HEK293 (cell line): ENCODE data around the gene ACAP3.
A peak's percentile ranks its signal among the peaks of the same experiment; 100 is the strongest.

ENCODE experiments used
- CTCF ChIA-PET: fragments of 350-600 bp; formaldehyde crosslinking; extraction: SDS; loops from one replicate; lab custom pipeline; 2021; ENCODE audit warnings: antibody characterized with exemption; lab: Yijun Ruan, JAX
- POLR2A ChIA-PET: fragments of 300-600 bp; formaldehyde crosslinking; extraction: SDS; loops from one replicate; lab custom pipeline; 2020; ENCODE audit warnings: antibody characterized with exemption, inconsistent platforms; lab: Yijun Ruan, JAX
- H3K27ac ChIP-seq: fragments of 200-500 bp; sonication (Bioruptor generic); 2 replicates; pipeline ENCODE4 v1.5.1; 2014; ENCODE audit warnings: low read depth, low read length, control low read depth, inconsistent platforms; ENCODE audit errors: extremely low read depth
- H3K36me3 ChIP-seq, 2 experiments: fragments of 200-500 bp in 1 of 2; sonication (Bioruptor generic) in 1 of 2; 1 replicate in 1 of 2; 2 replicates in 1 of 2; pipeline ENCODE4 v1.5.1; 2014 to 2017; ENCODE audit warnings: inconsistent platforms in 2 of 2, low read length in 2 of 2; ENCODE audit not compliant: control insufficient read depth in 2 of 2, insufficient read depth in 1 of 2
- H3K4me1 ChIP-seq: fragments of 200-500 bp; sonication (Bioruptor generic); 2 replicates; pipeline ENCODE4 v1.5.1; 2014; ENCODE audit warnings: mild to moderate bottlenecking, low read length, inconsistent platforms; ENCODE audit not compliant: control insufficient read depth, insufficient read depth
- H3K4me3 ChIP-seq: 2 replicates; pipeline ENCODE4 v1.5.1; 2011; ENCODE audit warnings: low read depth, mild to moderate bottlenecking, control low read depth, low read length, moderate library complexity
- H3K9me3 ChIP-seq: fragments of 200-500 bp; sonication (Bioruptor generic); 2 replicates; pipeline ENCODE4 v1.5.1; 2014; ENCODE audit warnings: low read depth, low read length, inconsistent platforms; ENCODE audit not compliant: control insufficient read depth, insufficient read depth
- BCL11A ChIP-seq: fragments of 450-650 bp; formaldehyde crosslinking; IDR thresholded peaks from 2 replicates; pipeline ENCODE4 v1.5.1; 2016; ENCODE audit warnings: low read depth, missing biosample characterization, missing genetic modification characterization
- BCL11B ChIP-seq: fragments of 450-650 bp; formaldehyde crosslinking; IDR thresholded peaks from 2 replicates; pipeline ENCODE4 v1.5.1; 2016; ENCODE audit warnings: low read depth, missing biosample characterization, missing genetic modification characterization
- EGR2 ChIP-seq: fragments of 450-650 bp; formaldehyde crosslinking; IDR thresholded peaks from 2 replicates; pipeline ENCODE4 v1.5.1; 2016; ENCODE audit warnings: low read depth, missing biosample characterization, missing genetic modification characterization
- GFI1B ChIP-seq: fragments of 450-650 bp; formaldehyde crosslinking; IDR thresholded peaks from 2 replicates; pipeline ENCODE4 v1.5.1; 2016; ENCODE audit warnings: missing biosample characterization, missing genetic modification characterization
- GLIS2 ChIP-seq: fragments of 450-650 bp; formaldehyde crosslinking; IDR thresholded peaks from 2 replicates; pipeline ENCODE4 v1.5.1; 2016; ENCODE audit warnings: missing biosample characterization, missing genetic modification characterization
- KLF1 ChIP-seq: fragments of 450-650 bp; formaldehyde crosslinking; IDR thresholded peaks from 2 replicates; pipeline ENCODE4 v1.5.1; 2016; ENCODE audit warnings: missing biosample characterization, missing genetic modification characterization
- KLF10 ChIP-seq: fragments of 450-650 bp; IDR thresholded peaks from 2 replicates; pipeline ENCODE4 v1.5.1; 2018; ENCODE audit warnings: missing biosample characterization, mild to moderate bottlenecking, missing genetic modification characterization
- KLF8 ChIP-seq: fragments of 450-650 bp; formaldehyde crosslinking; IDR thresholded peaks from 2 replicates; pipeline ENCODE4 v1.5.1; 2016; ENCODE audit warnings: missing biosample characterization, missing genetic modification characterization
- OSR2 ChIP-seq: fragments of 450-650 bp; formaldehyde crosslinking; IDR thresholded peaks from 2 replicates; pipeline ENCODE4 v1.5.1; 2016; ENCODE audit warnings: missing biosample characterization, missing genetic modification characterization
- OVOL3 ChIP-seq: fragments of 450-650 bp; formaldehyde crosslinking; IDR thresholded peaks from 2 replicates; pipeline ENCODE4 v1.5.1; 2016; ENCODE audit warnings: missing biosample characterization, missing genetic modification characterization
- SP7 ChIP-seq: fragments of 450-650 bp; formaldehyde crosslinking; IDR thresholded peaks from 2 replicates; pipeline ENCODE4 v1.5.1; 2016; ENCODE audit warnings: missing biosample characterization, missing genetic modification characterization
- TRIM28 ChIP-seq: IDR thresholded peaks from 2 replicates; pipeline ENCODE4 v1.6.1; 2011; ENCODE audit warnings: low read length, control low read depth, borderline replicate concordance
- ZBTB7A ChIP-seq: fragments of 450-650 bp; formaldehyde crosslinking; IDR thresholded peaks from 2 replicates; pipeline ENCODE4 v1.5.1; 2016; ENCODE audit warnings: low read depth, missing biosample characterization, missing genetic modification characterization
- ZFP3 ChIP-seq: fragments of 450-650 bp; formaldehyde crosslinking; IDR thresholded peaks from 2 replicates; pipeline ENCODE4 v1.5.1; 2016; ENCODE audit warnings: low read depth, missing biosample characterization, missing genetic modification characterization
- ZFP37 ChIP-seq: fragments of 450-650 bp; formaldehyde crosslinking; IDR thresholded peaks from 2 replicates; pipeline ENCODE4 v1.5.1; 2016; ENCODE audit warnings: missing biosample characterization, missing genetic modification characterization
- ZFP69B ChIP-seq: fragments of 450-650 bp; formaldehyde crosslinking; IDR thresholded peaks from 2 replicates; pipeline ENCODE4 v1.5.1; 2016; ENCODE audit warnings: missing biosample characterization, missing genetic modification characterization
- ZIC2 ChIP-seq: fragments of 450-650 bp; formaldehyde crosslinking; IDR thresholded peaks from 2 replicates; pipeline ENCODE4 v1.5.1; 2016; ENCODE audit warnings: missing biosample characterization, missing genetic modification characterization
- ZNF132 ChIP-seq: fragments of 450-650 bp; formaldehyde crosslinking; IDR thresholded peaks from 2 replicates; pipeline ENCODE4 v1.5.1; 2017; ENCODE audit warnings: missing biosample characterization, missing genetic modification characterization, borderline replicate concordance
- ZNF133 ChIP-seq: fragments of 450-650 bp; formaldehyde crosslinking; IDR thresholded peaks from 2 replicates; pipeline ENCODE4 v1.5.1; 2016; ENCODE audit warnings: missing biosample characterization, missing genetic modification characterization
- ZNF266 ChIP-seq: fragments of 450-650 bp; formaldehyde crosslinking; IDR thresholded peaks from 2 replicates; pipeline ENCODE4 v1.5.1; 2016; ENCODE audit warnings: missing biosample characterization, missing genetic modification characterization, low read depth
- ZNF274 ChIP-seq, 2 experiments: fragments of 200-500 bp in 1 of 2; fragments of 450-650 bp in 1 of 2; sonication (Bioruptor generic) in 1 of 2; formaldehyde crosslinking in 1 of 2; IDR thresholded peaks; 2 replicates each; pipeline versions ENCODE4 v1.5.1 to v1.6.1; 2014 to 2016; ENCODE audit warnings: borderline replicate concordance in 1 of 2, inconsistent platforms in 1 of 2, low read length in 1 of 2, missing biosample characterization in 1 of 2, missing genetic modification characterization in 1 of 2
- ZNF548 ChIP-seq: fragments of 450-650 bp; formaldehyde crosslinking; IDR thresholded peaks from 2 replicates; pipeline ENCODE4 v1.5.1; 2016; ENCODE audit warnings: missing biosample characterization, missing genetic modification characterization
- ZNF600 ChIP-seq: fragments of 450-650 bp; formaldehyde crosslinking; IDR thresholded peaks from 2 replicates; pipeline ENCODE4 v1.5.1; 2016; ENCODE audit warnings: missing biosample characterization, missing genetic modification characterization
- ZNF626 ChIP-seq: fragments of 450-650 bp; sonication (Bioruptor Pico); formaldehyde crosslinking; IDR thresholded peaks from 2 replicates; pipeline ENCODE4 v1.5.1; 2018; ENCODE audit warnings: missing biosample characterization, missing genetic modification characterization, inconsistent platforms
- ZNF701 ChIP-seq: fragments of 450-650 bp; formaldehyde crosslinking; IDR thresholded peaks from 2 replicates; pipeline ENCODE4 v1.5.1; 2016; ENCODE audit warnings: missing biosample characterization, missing genetic modification characterization
- ZNF707 ChIP-seq: fragments of 450-650 bp; formaldehyde crosslinking; IDR thresholded peaks from 2 replicates; pipeline ENCODE4 v1.5.1; 2016; ENCODE audit warnings: missing biosample characterization, missing genetic modification characterization
- TF ChIP-seq, protein P1 (sequence below): fragments of 450-650 bp; formaldehyde crosslinking; IDR thresholded peaks from 2 replicates; pipeline ENCODE4 v1.5.1; 2017; ENCODE audit warnings: missing biosample characterization, missing genetic modification characterization
- TF ChIP-seq, protein P2 (sequence below): fragments of 450-650 bp; formaldehyde crosslinking; IDR thresholded peaks from 2 replicates; pipeline ENCODE4 v1.5.1; 2016; ENCODE audit warnings: missing biosample characterization, missing genetic modification characterization
- TF ChIP-seq, protein P3 (sequence below): fragments of 450-650 bp; formaldehyde crosslinking; IDR thresholded peaks from 2 replicates; pipeline ENCODE4 v1.5.1; 2016; ENCODE audit warnings: missing biosample characterization, missing genetic modification characterization
- TF ChIP-seq, protein P4 (sequence below): fragments of 450-650 bp; formaldehyde crosslinking; IDR thresholded peaks from 2 replicates; pipeline ENCODE4 v1.5.1; 2017; ENCODE audit warnings: missing biosample characterization, missing genetic modification characterization
- TF ChIP-seq, protein P5 (sequence below): fragments of 450-650 bp; formaldehyde crosslinking; IDR thresholded peaks from 2 replicates; pipeline ENCODE4 v1.5.1; 2016; ENCODE audit warnings: missing biosample characterization, missing genetic modification characterization

ACAP3 gene

DNA sequence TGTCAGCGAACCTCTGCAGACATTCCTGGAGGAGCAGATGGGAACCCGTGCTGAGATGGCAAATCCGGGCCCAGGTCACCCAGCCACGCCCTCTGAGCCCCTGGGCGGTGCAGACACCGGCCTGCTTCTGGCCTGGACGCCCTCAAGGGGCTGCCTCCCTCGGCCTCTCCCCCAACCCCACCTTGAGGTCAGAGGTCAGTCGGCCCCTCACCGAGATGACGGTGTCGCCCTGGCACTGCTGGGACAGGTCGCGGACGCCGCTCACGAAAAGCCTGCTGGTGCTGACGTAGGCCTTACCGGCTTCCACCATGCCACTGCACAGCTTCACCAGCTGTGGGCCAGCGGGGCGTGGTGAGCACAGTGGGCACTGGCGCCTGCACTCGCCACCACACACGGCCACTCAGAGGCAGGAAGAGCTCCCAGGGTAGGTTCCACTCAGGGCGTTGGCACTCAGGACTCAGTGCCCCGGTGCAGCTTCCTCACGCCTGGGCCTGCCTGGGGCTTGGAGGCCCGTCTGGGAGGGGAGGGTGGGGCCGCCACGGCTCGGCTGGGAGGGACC lies 4.7 kb downstream of the ACAP3 start (continued):
- TF ChIP-seq SP7 (tag by site-specific recombination), result no peak
- no peak for TF ChIP-seq TRIM28
- peak; percentile 85 for TF ChIP-seq ZBTB7A (tag by site-specific recombination)
- TF ChIP-seq, protein P1, sequence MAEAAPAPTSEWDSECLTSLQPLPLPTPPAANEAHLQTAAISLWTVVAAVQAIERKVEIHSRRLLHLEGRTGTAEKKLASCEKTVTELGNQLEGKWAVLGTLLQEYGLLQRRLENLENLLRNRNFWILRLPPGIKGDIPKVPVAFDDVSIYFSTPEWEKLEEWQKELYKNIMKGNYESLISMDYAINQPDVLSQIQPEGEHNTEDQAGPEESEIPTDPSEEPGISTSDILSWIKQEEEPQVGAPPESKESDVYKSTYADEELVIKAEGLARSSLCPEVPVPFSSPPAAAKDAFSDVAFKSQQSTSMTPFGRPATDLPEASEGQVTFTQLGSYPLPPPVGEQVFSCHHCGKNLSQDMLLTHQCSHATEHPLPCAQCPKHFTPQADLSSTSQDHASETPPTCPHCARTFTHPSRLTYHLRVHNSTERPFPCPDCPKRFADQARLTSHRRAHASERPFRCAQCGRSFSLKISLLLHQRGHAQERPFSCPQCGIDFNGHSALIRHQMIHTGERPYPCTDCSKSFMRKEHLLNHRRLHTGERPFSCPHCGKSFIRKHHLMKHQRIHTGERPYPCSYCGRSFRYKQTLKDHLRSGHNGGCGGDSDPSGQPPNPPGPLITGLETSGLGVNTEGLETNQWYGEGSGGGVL (tag by site-specific recombination), result no peak
- peak; percentile 96 for TF ChIP-seq BCL11B (tag by site-specific recombination)
- TF ChIP-seq, protein P2, sequence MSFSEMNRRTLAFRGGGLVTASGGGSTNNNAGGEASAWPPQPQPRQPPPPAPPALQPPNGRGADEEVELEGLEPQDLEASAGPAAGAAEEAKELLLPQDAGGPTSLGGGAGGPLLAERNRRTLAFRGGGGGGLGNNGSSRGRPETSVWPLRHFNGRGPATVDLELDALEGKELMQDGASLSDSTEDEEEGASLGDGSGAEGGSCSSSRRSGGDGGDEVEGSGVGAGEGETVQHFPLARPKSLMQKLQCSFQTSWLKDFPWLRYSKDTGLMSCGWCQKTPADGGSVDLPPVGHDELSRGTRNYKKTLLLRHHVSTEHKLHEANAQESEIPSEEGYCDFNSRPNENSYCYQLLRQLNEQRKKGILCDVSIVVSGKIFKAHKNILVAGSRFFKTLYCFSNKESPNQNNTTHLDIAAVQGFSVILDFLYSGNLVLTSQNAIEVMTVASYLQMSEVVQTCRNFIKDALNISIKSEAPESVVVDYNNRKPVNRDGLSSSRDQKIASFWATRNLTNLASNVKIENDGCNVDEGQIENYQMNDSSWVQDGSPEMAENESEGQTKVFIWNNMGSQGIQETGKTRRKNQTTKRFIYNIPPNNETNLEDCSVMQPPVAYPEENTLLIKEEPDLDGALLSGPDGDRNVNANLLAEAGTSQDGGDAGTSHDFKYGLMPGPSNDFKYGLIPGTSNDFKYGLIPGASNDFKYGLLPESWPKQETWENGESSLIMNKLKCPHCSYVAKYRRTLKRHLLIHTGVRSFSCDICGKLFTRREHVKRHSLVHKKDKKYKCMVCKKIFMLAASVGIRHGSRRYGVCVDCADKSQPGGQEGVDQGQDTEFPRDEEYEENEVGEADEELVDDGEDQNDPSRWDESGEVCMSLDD (tag by site-specific recombination), result no peak
- no peak for TF ChIP-seq KLF10 (tag by site-specific recombination)
- no peak for TF ChIP-seq ZNF133 (tag by site-specific recombination)
- TF ChIP-seq ZFP37 (tag by site-specific recombination), result no peak
- no peak for TF ChIP-seq ZNF707 (tag by site-specific recombination)
- TF ChIP-seq KLF8 (tag by site-specific recombination), result peak; percentile 69; the same call in 1 of the 2 replicates
- TF ChIP-seq BCL11A (tag by site-specific recombination), result peak; percentile 68; the same call in 1 of the 2 replicates
- no peak for TF ChIP-seq EGR2 (tag by site-specific recombination)
- TF ChIP-seq, protein P3, sequence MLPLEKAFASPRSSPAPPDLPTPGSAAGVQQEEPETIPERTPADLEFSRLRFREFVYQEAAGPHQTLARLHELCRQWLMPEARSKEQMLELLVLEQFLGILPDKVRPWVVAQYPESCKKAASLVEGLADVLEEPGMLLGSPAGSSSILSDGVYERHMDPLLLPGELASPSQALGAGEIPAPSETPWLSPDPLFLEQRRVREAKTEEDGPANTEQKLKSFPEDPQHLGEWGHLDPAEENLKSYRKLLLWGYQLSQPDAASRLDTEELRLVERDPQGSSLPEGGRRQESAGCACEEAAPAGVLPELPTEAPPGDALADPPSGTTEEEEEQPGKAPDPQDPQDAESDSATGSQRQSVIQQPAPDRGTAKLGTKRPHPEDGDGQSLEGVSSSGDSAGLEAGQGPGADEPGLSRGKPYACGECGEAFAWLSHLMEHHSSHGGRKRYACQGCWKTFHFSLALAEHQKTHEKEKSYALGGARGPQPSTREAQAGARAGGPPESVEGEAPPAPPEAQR (tag by site-specific recombination), result no peak
- TF ChIP-seq, protein P4, sequence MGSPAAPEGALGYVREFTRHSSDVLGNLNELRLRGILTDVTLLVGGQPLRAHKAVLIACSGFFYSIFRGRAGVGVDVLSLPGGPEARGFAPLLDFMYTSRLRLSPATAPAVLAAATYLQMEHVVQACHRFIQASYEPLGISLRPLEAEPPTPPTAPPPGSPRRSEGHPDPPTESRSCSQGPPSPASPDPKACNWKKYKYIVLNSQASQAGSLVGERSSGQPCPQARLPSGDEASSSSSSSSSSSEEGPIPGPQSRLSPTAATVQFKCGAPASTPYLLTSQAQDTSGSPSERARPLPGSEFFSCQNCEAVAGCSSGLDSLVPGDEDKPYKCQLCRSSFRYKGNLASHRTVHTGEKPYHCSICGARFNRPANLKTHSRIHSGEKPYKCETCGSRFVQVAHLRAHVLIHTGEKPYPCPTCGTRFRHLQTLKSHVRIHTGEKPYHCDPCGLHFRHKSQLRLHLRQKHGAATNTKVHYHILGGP (tag by site-specific recombination), result no peak
- peak; percentile 36; the same call in 1 of the 2 replicates for TF ChIP-seq ZNF600
- no peak for TF ChIP-seq GLIS2 (tag by site-specific recombination)
- TF ChIP-seq KLF1 (tag by site-specific recombination), result peak; percentile 61; the same call in 1 of the 2 replicates

DNA sequence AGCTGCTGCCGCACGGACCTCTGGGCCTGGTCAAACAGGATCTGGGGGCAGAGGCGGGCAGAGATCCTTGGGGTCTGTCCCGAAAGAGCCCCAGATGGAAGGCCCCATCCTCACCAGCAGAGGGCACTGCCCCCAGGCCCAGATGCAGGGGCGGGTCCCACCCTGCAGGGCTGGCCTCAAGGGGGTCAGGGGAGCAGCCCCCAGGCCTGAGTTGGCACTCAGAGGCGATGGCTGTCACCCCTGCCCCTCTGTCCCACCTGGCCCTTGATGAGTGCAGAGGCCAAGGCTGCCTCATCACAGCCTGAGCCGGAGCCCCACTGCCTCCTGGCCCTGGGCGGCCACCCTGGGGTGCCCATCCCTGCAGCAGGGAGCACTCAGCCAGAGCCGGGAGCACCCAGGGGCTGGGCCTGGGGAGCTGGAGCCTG lies 5.7 kb downstream of the ACAP3 start:
- Histone ChIP-seq H3K4me3 (no peak overlapping the region), H3K27ac (no peak overlapping the region), H3K4me1 (peaks cover 20% of the 10 kb centered on the region), H3K9me3 (no peaks in the 10 kb centered on the region), H3K36me3 (peaks cover 0 to 12% of the 10 kb centered on the region in 2 experiments; a peak in 2 of 3 replicates)
- ChIA-PET CTCF (interaction anchor here (0.7 to 1.9 kb wide), 2 partner anchors 11 to 21 kb away, joined by 3 to 16 read pairs; no protein-coding TSS in a partner anchor), POLR2A (no interaction called here)
- TF ChIP-seq ZNF274 (IDR thresholded peaks at IDR 0.05; ENCODE audit: low read length), result no peak
- no peak for TF ChIP-seq ZNF274 (tag by site-specific recombination; IDR thresholded peaks at IDR 0.05; ENCODE audit: borderline replicate concordance)
- no peak for TF ChIP-seq ZNF626 (tag by site-specific recombination)
- TF ChIP-seq, protein P5, sequence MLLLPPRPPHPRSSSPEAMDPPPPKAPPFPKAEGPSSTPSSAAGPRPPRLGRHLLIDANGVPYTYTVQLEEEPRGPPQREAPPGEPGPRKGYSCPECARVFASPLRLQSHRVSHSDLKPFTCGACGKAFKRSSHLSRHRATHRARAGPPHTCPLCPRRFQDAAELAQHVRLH (tag by site-specific recombination), result no peak
- peak; percentile 63 for TF ChIP-seq ZIC2
- TF ChIP-seq OVOL3, result no peak
- no peak for TF ChIP-seq GFI1B (tag by site-specific recombination)
- TF ChIP-seq KLF1 (tag by site-specific recombination), result 0 out of 2 replicates have a peak, but pooled peaks have one; percentile 7
- peak; percentile 92 for TF ChIP-seq ZFP69B (tag by site-specific recombination)
- no peak for TF ChIP-seq ZNF548 (tag by site-specific recombination)
- no peak for TF ChIP-seq ZNF701
- TF ChIP-seq ZNF132, result no peak
- 0 out of 2 replicates have a peak, but pooled peaks have one; percentile 17 for TF ChIP-seq KLF8 (tag by site-specific recombination)
- TF ChIP-seq ZNF133 (tag by site-specific recombination), result no peak
- no peak for TF ChIP-seq ZFP3 (tag by site-specific recombination)
- no peak for TF ChIP-seq ZNF266 (tag by site-specific recombination)
- TF ChIP-seq OSR2 (tag by site-specific recombination), result no peak
